LNCAP (cell line): ENCODE data around the gene C3orf49.

Source experiments
- CTCF ChIP-seq: fragments of 450-650 bp; IDR thresholded peaks from 2 replicates; pipeline ENCODE4 v1.5.1; 2017; ENCODE audit warnings: mild to moderate bottlenecking

Gene C3orf49

GRCh38 chr3:63851287-63851686, 32.2 kb downstream of the C3orf49 start:
- TF ChIP-seq CTCF: no peak

DNA sequence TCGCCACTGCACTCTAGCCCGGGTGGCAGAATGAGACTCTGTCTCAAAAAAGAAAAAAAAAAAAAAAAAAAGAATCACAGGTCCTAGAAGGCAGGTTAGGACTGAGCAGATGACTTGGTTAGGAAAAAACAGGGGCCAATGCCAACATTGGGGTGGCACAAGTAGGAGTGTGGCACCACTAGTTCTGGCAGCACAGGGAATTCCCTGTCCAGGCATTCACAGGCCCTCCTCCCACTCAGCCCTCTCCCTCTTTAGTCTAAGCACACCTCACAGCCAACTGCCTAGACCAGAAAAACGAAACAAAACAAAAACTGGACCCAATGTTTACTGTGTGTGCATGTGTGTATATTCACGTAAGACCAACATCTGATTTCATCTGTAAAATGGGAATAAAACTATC, 34.0 kb downstream of the C3orf49 start:
- no peak for TF ChIP-seq CTCF

- no peak for TF ChIP-seq CTCF
These were observed 36.3 kb downstream of the C3orf49 start for GRCh38 chr3:63855333-63855940.

DNA sequence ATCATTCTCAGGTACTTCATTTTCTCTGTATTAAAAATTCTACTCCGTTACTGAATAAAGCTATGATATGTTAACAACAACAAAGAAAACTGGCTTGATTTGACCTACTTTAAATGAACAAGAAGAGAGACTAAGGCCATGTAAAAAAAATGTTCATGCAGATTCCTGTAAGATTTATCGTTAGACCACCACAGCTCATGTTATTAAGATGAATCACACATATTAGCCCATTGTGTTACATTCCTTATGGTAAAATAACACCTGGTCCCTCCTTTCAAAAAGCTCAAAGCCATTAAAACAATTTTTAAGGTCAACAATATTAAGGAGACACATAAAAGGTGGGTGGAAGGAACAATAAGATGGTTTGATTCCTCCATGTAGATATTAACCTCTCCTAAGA, 38.2 kb downstream of the C3orf49 start:
- TF ChIP-seq CTCF: no peak

DNA sequence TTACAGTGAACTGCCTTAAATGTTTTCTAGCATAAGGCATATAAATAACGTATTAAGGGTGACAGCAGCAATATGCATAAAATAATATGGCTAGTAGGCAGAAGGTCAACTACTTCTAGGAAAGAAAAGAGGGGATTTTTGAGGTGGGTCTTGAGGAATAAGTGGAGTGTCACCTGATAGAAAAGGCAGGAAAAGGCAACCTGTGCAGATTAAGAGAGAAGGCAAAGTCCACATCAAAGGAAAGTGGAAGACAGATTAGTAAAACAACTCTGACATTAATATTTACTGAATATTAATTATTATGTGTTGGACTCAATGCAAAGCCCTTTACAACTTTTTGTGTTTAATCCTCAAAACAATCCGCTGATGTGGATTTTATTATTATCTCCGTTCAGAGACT, 41.7 kb downstream of the C3orf49 start:
- no peak for TF ChIP-seq CTCF

GRCh38 chr3:63861306-63861705, 42.2 kb downstream of the C3orf49 start:
- no peak for TF ChIP-seq CTCF

DNA sequence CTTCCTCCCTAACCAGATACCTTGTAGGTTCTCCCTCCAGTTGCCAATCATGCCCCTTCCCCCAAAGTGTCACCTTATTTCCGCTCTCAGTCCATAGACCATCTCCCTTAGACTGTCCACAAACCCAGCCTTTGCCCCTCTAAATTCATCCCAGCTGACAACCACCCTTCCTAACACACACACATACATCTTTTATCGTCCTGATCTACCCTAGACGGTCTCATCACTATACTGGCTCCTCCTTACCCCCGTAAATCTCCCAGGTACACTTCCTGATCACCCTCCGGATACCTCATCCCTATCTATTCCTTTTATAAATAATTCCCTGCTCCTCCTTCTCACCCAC, 43.7 kb downstream of the C3orf49 start:
- no peak for TF ChIP-seq CTCF
